Skeletal muscle tissue (tissue), 4 donors: ENCODE measurements around the gene ELMO1. TPM values are rescaled to one million over a fixed set of nuclear protein-coding genes. Genes with fewer than 3 reads are reported as not detected.

Source experiments
- H3K27ac ChIP-seq: one replicate; pipeline ENCODE4 v1.7.0; 2013; ENCODE audit warnings: mild to moderate bottlenecking, low read depth, low read length, inconsistent platforms
- H3K27me3 ChIP-seq, 3 donors: one replicate each; pipeline ENCODE4 v1.7.0; 2013; ENCODE audit warnings: low read length in 3 of 3; ENCODE audit not compliant: control insufficient read depth in 3 of 3, insufficient read depth in 3 of 3
- H3K36me3 ChIP-seq, 3 donors: one replicate each; pipeline ENCODE4 v1.7.0; 2013; ENCODE audit warnings: low read length in 3 of 3; ENCODE audit not compliant: control insufficient read depth in 3 of 3, insufficient read depth in 3 of 3
- H3K4me1 ChIP-seq, 3 donors: one replicate each; pipeline ENCODE4 v1.7.0; 2013; ENCODE audit warnings: low read length in 3 of 3, mild to moderate bottlenecking in 3 of 3; ENCODE audit not compliant: control insufficient read depth in 3 of 3, insufficient read depth in 3 of 3
- H3K4me3 ChIP-seq, 3 donors: one replicate each; pipeline ENCODE4 v1.7.0; 2013; ENCODE audit warnings: low read length in 3 of 3
- H3K9ac ChIP-seq, 3 donors: one replicate each; pipeline ENCODE4 v1.7.0; 2013; ENCODE audit warnings: low read length in 3 of 3, mild to moderate bottlenecking in 3 of 3, moderate library complexity in 2 of 3, low read depth in 1 of 3
- H3K9me3 ChIP-seq, 3 donors: one replicate each; pipeline ENCODE4 v1.7.0; 2013; ENCODE audit warnings: low read length in 3 of 3; ENCODE audit not compliant: control insufficient read depth in 3 of 3
- total RNA-seq: library from RNA; depleted of rRNA; stranded (reverse); fragments of >200 nt; gene quantifications from one replicate; pipeline ENCODE4 v1.2.3, GENCODE V29; 2014
- donor health status: Osteomylitis.

The ELMO1 gene
- total RNA-seq, 1 donor from 2014 or later: 52.7 TPM

- no peaks in the 10 kb centered on the region for H3K27me3 ChIP-seq
- H3K9ac ChIP-seq: no peak overlapping the region
- H3K36me3 ChIP-seq: no peaks in the 10 kb centered on the region
- H3K27ac ChIP-seq: no peak overlapping the region
- no peaks in the 10 kb centered on the region for H3K9me3 ChIP-seq
- peaks cover 0 to 4% (median 3%) of the 10 kb centered on the region in 3 donors for H3K4me1 ChIP-seq
- H3K4me3 ChIP-seq: no peak overlapping the region
Measured at GRCh38 chr7:37434529-37434928, 14.1 kb downstream of the ELMO1 start.

GRCh38 chr7:37433166-37433565 lies 15.5 kb downstream of the ELMO1 start:
- no peaks in the 10 kb centered on the region for H3K27me3 ChIP-seq
- no peak overlapping the region for H3K9ac ChIP-seq
- no peaks in the 10 kb centered on the region for H3K36me3 ChIP-seq
- H3K4me1 ChIP-seq: peaks cover 0 to 3% (median 2%) of the 10 kb centered on the region in 3 donors
- H3K4me3 ChIP-seq: no peak overlapping the region
- H3K27ac ChIP-seq: no peak overlapping the region
- H3K9me3 ChIP-seq: no peaks in the 10 kb centered on the region

DNA sequence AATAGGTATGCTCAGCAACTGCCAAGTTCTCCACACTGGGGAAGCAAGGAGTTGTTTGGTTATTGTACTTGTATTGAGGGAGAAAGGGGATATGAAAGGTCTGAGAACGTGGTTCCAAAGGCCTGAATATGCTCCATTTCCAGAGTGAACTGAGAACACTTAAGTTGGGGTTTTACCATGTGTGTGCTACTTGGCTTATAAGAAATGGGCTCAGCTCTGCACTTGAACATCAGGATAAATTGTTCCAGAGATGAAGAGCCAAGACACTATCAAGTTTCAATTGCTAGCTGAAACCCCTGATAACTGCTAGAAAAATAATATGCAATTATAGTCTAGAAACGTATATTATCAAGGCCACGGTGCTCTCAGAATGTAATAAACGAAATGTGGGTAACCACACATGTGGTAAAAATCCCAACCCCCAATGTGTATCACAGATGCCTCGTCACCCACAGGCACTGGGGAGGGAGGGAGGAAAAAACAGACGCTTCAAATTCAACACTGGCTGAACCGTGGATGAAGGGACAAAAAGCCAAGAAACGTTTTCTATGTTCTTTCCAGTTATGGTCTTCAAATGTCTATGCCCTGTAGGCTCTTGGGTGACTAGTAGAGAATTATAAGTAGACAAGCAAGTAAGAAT lies 16.3 kb downstream of the ELMO1 start:
- no peaks in the 10 kb centered on the region for H3K27me3 ChIP-seq
- H3K9me3 ChIP-seq: no peaks in the 10 kb centered on the region
- H3K4me1 ChIP-seq: peaks cover 0 to 3% (median 2%) of the 10 kb centered on the region in 3 donors
- H3K36me3 ChIP-seq: no peaks in the 10 kb centered on the region
- no peak overlapping the region for H3K4me3 ChIP-seq
- H3K9ac ChIP-seq: no peak overlapping the region
- H3K27ac ChIP-seq: no peak overlapping the region

- Histone ChIP-seq H3K9me3 (no peaks in the 10 kb centered on the region), H3K9ac (no peak overlapping the region), H3K36me3 (no peaks in the 10 kb centered on the region), H3K27ac (no peak overlapping the region), H3K27me3 (no peaks in the 10 kb centered on the region), H3K4me3 (no peak overlapping the region), H3K4me1 (peaks cover 0 to 3% (median 2%) of the 10 kb centered on the region in 3 donors)
Measured at GRCh38 chr7:37431413-37431812, 17.3 kb downstream of the ELMO1 start.

DNA sequence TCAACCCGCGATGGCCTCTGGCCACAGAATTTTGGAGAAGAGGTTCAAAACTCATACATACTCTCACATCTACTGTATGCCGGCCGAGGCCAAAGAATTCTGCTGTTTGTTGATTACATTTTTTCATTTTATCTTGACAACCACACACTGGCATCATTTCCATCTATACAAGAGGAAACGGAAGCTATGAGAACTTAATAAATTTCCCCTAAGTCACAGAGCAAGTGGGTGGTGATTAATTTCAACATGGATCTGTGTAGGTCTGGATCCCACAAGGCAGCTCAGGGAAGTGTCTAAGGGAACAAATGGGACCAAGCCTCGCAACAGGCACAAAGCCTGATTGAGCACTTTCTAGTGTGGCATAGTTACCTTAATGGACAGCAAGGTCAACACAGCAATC lies 18.0 kb downstream of the ELMO1 start:
- H3K27me3 ChIP-seq: no peaks in the 10 kb centered on the region
- no peak overlapping the region for H3K9ac ChIP-seq
- no peaks in the 10 kb centered on the region for H3K9me3 ChIP-seq
- no peaks in the 10 kb centered on the region for H3K36me3 ChIP-seq
- H3K27ac ChIP-seq: no peak overlapping the region
- no peak overlapping the region for H3K4me3 ChIP-seq
- H3K4me1 ChIP-seq: peaks cover 0 to 3% (median 2%) of the 10 kb centered on the region in 3 donors

DNA sequence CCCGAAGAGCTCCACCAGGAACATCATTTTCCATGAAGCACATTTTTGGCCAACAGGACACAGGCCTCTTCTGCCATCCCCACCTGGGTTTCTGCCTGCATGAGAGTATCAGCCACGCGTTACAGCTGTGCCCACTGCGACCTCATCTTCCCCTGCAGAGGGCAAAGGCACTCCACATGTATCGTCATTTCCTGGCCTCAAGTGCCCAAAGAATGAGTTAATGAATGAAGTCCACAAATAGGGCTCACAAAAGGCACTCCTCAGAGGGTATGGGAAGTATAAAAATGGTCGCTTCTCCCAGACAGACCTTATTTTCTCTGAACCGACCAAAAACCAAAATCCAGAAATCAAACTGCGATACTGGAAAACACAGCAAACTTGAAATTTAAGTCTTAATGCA lies 18.5 kb downstream of the ELMO1 start:
- no peaks in the 10 kb centered on the region for H3K9me3 ChIP-seq
- no peaks in the 10 kb centered on the region for H3K27me3 ChIP-seq
- peaks cover 0 to 3% (median 2%) of the 10 kb centered on the region in 3 donors for H3K4me1 ChIP-seq
- no peak overlapping the region for H3K4me3 ChIP-seq
- no peak overlapping the region for H3K9ac ChIP-seq
- H3K36me3 ChIP-seq: no peaks in the 10 kb centered on the region
- no peak overlapping the region for H3K27ac ChIP-seq

GRCh38 chr7:37429435-37429791 lies 19.3 kb downstream of the ELMO1 start:
- no peak overlapping the region for H3K9ac ChIP-seq
- no peaks in the 10 kb centered on the region for H3K9me3 ChIP-seq
- H3K4me1 ChIP-seq: peaks cover 0 to 3% (median 2%) of the 10 kb centered on the region in 3 donors
- no peaks in the 10 kb centered on the region for H3K36me3 ChIP-seq
- no peak overlapping the region for H3K4me3 ChIP-seq
- H3K27me3 ChIP-seq: no peaks in the 10 kb centered on the region
- no peak overlapping the region for H3K27ac ChIP-seq

- H3K4me1 ChIP-seq: peaks cover 0 to 3% (median 2%) of the 10 kb centered on the region in 3 donors
Measured at GRCh38 chr7:37428681-37429434, 19.8 kb downstream of the ELMO1 start.

DNA sequence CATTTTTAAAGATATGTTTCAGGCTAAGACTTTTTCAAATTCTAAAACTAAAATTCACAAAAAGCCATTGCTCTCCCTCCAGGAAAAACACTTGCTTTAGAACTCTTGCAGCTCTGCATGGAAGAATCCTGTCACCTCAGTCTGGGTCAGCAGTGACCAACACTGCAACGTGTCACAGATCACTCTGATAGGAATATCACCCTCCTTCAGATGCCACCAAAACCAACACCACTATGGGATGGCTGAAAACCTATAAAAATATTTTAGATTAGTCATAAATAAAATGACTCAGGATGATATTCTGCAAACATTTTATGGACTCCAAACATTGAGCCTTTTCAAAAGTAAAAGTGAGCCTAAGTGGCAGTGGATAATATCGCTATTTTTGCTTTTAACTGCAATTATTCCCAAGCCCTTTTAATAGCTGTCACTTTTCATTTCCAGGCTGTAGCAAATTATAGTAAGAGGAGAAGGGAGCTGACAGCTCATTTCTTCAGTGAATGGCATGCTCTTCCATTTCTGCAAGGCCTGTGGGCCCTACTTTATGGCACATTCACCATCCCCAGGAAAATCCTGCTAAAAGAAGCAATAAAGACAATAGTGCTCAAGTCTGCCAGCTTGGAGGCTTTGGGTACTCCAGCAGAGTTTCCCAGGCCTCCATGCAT lies 21.3 kb downstream of the ELMO1 start:
- no peak overlapping the region for H3K4me3 ChIP-seq
- no peak overlapping the region for H3K9ac ChIP-seq

More at GRCh38 chr7:37428681-37429434, 19.8 kb downstream of the ELMO1 start:
- H3K27ac ChIP-seq: no peak overlapping the region
- H3K4me3 ChIP-seq: no peak overlapping the region
- no peaks in the 10 kb centered on the region for H3K36me3 ChIP-seq
- H3K27me3 ChIP-seq: no peaks in the 10 kb centered on the region
- no peak overlapping the region for H3K9ac ChIP-seq
- H3K9me3 ChIP-seq: no peaks in the 10 kb centered on the region

DNA sequence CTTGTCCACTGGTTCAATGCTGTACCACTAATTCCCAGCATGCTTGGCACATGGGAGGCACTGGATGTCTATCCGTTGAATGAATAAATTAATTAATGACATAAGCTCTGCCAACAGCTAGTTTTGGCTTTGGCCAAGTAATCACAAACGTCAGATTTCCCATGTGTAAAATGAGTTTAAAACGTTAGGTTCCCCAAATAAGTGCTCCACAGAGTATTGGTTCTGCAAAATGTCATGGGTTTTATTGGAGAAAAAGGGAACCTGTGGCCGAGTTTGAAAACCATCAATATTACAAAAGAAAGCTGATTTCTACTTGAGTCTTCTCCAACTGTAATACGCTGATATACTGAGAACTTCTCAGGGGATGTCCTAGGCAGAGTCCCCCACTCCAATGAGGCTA lies 23.2 kb downstream of the ELMO1 start:
- peaks cover 2 to 10% (median 6%) of the 10 kb centered on the region in 3 donors for H3K4me1 ChIP-seq
- no peak overlapping the region for H3K4me3 ChIP-seq
- H3K27ac ChIP-seq: no peak overlapping the region
- H3K9ac ChIP-seq: no peak overlapping the region
- H3K36me3 ChIP-seq: no peaks in the 10 kb centered on the region
- no peaks in the 10 kb centered on the region for H3K9me3 ChIP-seq
- H3K27me3 ChIP-seq: no peaks in the 10 kb centered on the region

More for the DNA sequence above, 21.3 kb downstream of the ELMO1 start:
- Histone ChIP-seq H3K27ac (no peak overlapping the region), H3K9me3 (no peaks in the 10 kb centered on the region), H3K36me3 (no peaks in the 10 kb centered on the region), H3K4me1 (peaks cover 0 to 1% (median 0%) of the 10 kb centered on the region in 3 donors), H3K27me3 (no peaks in the 10 kb centered on the region)
